ENCODE measurements around the gene RPL9. TPM values are rescaled to one million over a fixed set of nuclear protein-coding genes. Genes with fewer than 3 reads are reported as not detected.

RPL9 gene
- total and polyA plus RNA-seq, 2 donors (not counting 1 experiment from before 2014, with no cell fraction given) = 2,031 to 2,407 TPM

DNA sequence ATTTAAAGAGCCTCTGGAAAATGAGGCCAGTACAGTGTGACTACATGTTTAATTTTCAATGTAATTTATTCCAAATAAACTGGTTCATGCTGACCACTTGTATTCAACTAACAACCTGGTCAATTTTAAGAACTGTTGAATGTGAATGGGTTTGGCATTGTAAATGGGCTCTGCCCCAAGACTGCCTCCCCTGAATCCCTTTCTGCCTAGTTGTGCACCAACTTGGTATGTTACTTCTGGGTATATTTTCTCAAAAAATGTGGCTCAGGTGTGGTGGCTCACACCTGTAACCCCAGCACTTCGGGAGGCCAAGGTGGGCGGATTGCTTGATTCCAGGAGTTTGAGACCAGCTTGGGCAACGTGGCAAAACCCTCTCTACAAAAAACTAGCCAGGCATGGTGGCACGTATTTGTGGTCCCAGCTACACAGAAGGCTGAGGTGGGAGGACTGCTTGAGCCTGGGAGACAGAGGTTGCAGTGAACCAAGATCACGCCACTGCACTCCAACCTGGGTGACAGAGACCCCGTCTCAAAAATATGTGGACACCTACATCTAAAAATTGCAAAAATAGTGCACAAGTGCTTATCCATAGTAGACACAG is 7.2 kb downstream of the RPL9 start:
- Histone ChIP-seq H3K9me3 (ENCODE audit: control extremely low read depth in 1 of 3, control insufficient read depth in 2 of 3, insufficient read depth in 1 of 3, low read length in 2 of 3) (peaks cover 0 to 5% (median 0%) of the 10 kb centered on the region in 3 donors), H3K4me1 (ENCODE audit: control insufficient read depth in 2 of 2, insufficient read depth in 2 of 2, low read length in 2 of 2) (peaks cover 10 to 13% of the 10 kb centered on the region in 2 donors), H3K79me2 (ENCODE audit: control insufficient read depth, insufficient read depth, low read length) (no peaks in the 10 kb centered on the region), H2AFZ (ENCODE audit: insufficient read depth, low read depth, low read length, poor library complexity, severe bottlenecking) (no peak overlapping the region), H3K27me3 (replicated peaks in 1 of 4; ENCODE audit: control extremely low read depth in 1 of 4, control insufficient read depth in 3 of 4, insufficient read depth in 4 of 4, low read length in 3 of 4) (no peaks in the 10 kb centered on the region), H3K4me3 (ENCODE audit: control extremely low read depth in 1 of 5, extremely low read depth in 1 of 5, insufficient read depth in 1 of 5, low read depth in 2 of 5, low read length in 4 of 5) (no peak overlapping the region), H3K9ac (ENCODE audit: low read length) (no peak overlapping the region), H3K27ac (ENCODE audit: low read length in 2 of 2) (no peak overlapping the region), H4K20me1 (ENCODE audit: control insufficient read depth, insufficient read depth, low read length, poor library complexity, severe bottlenecking) (peaks cover 21% of the 10 kb centered on the region), H3K36me3 (replicated peaks in 1 of 2; ENCODE audit: control extremely low read depth in 1 of 2, control insufficient read depth in 1 of 2, extremely low read depth in 1 of 2, insufficient read depth in 2 of 2, low read length in 1 of 2) (peaks cover 12 to 53% of the 10 kb centered on the region in 2 experiments), H3K4me2 (replicated peaks; ENCODE audit: low read depth, low read length, poor library complexity, severe bottlenecking) (no peak overlapping the region)
- intact Hi-C loops (cut with micrococcal nuclease) = loop anchor here (10.0 kb wide), 1 partner anchor 547 kb away; no protein-coding TSS in a partner anchor
- TF ChIP-seq CTCF (IDR thresholded peaks at IDR 0.05) (no peak), EZH2 (IDR thresholded peaks at IDR 0.05; ENCODE audit: borderline replicate concordance, insufficient read depth, low read depth, low read length, poor library complexity, severe bottlenecking) (no peak)
- ChIA-PET POLR2A (no interaction called here), CTCF (interaction anchor here (0.7 kb wide), 1 partner anchor 868 kb away, joined by 3 read pairs; no protein-coding TSS in a partner anchor)
- ATAC-seq (ENCODE audit: low read depth) (no peak), DNase-seq (no peak)
- Mint-ChIP-seq H3K9me3 (ENCODE audit: insufficient read depth) (no peaks in the 10 kb centered on the region), H3K4me3 (no peak overlapping the region), H3K27me3 (no peaks in the 10 kb centered on the region), H3K27ac (no peak overlapping the region), H3K4me1 (peaks cover 20% of the 10 kb centered on the region)
- WGBS (ENCODE audit: insufficient coverage) = 90% methylated on average over 3 of the region's 6 CpGs

GRCh38 chr4:39450618-39451017 is 8.1 kb downstream of the RPL9 start:
- Histone ChIP-seq H3K36me3 (replicated peaks in 1 of 2; ENCODE audit: control extremely low read depth in 1 of 2, control insufficient read depth in 1 of 2, extremely low read depth in 1 of 2, insufficient read depth in 2 of 2, low read length in 1 of 2) (peaks cover 12 to 44% of the 10 kb centered on the region in 2 experiments), H3K4me3 (ENCODE audit: control extremely low read depth in 1 of 5, extremely low read depth in 1 of 5, insufficient read depth in 1 of 5, low read depth in 2 of 5, low read length in 4 of 5) (no peak overlapping the region), H3K79me2 (ENCODE audit: control insufficient read depth, insufficient read depth, low read length) (no peaks in the 10 kb centered on the region), H3K4me2 (replicated peaks; ENCODE audit: low read depth, low read length, poor library complexity, severe bottlenecking) (no peak overlapping the region), H3K9ac (ENCODE audit: low read length) (no peak overlapping the region), H3K27ac (ENCODE audit: low read length in 2 of 2) (peak overlapping the region in 1 of 2 donors; percentile 6), H3K9me3 (ENCODE audit: control extremely low read depth in 1 of 3, control insufficient read depth in 2 of 3, insufficient read depth in 1 of 3, low read length in 2 of 3) (peaks cover 0 to 11% (median 0%) of the 10 kb centered on the region in 3 donors), H2AFZ (ENCODE audit: insufficient read depth, low read depth, low read length, poor library complexity, severe bottlenecking) (no peak overlapping the region), H4K20me1 (ENCODE audit: control insufficient read depth, insufficient read depth, low read length, poor library complexity, severe bottlenecking) (peaks cover 19% of the 10 kb centered on the region), H3K27me3 (replicated peaks in 1 of 4; ENCODE audit: control extremely low read depth in 1 of 4, control insufficient read depth in 3 of 4, insufficient read depth in 4 of 4, low read length in 3 of 4) (no peaks in the 10 kb centered on the region), H3K4me1 (ENCODE audit: control insufficient read depth in 2 of 2, insufficient read depth in 2 of 2, low read length in 2 of 2) (peaks cover 13 to 18% of the 10 kb centered on the region in 2 donors)
- no peak overlapping the region for H3K4me3 Mint-ChIP-seq
- intact Hi-C loops (cut with micrococcal nuclease) = loop anchor here (10.0 kb wide), 1 partner anchor 546 kb away; no protein-coding TSS in a partner anchor
- ChIA-PET CTCF (interaction anchor here (0.7 kb wide), 1 partner anchor 869 kb away, joined by 3 read pairs; no protein-coding TSS in a partner anchor), POLR2A (no interaction called here)
- no peaks in the 10 kb centered on the region for H3K9me3 Mint-ChIP-seq (ENCODE audit: insufficient read depth)
- H3K27me3 Mint-ChIP-seq = no peaks in the 10 kb centered on the region
- H3K4me1 Mint-ChIP-seq = peaks cover 23% of the 10 kb centered on the region
- TF ChIP-seq EZH2 (IDR thresholded peaks at IDR 0.05; ENCODE audit: borderline replicate concordance, insufficient read depth, low read depth, low read length, poor library complexity, severe bottlenecking) (no peak), CTCF (IDR thresholded peaks at IDR 0.05) (no peak)
- no peak overlapping the region for H3K27ac Mint-ChIP-seq
- DNase-seq (no peak), ATAC-seq (ENCODE audit: low read depth) (no peak)
- WGBS (ENCODE audit: insufficient coverage) = 100% methylated on average over 1 of the region's 2 CpGs

All from B cell (primary cell).